Mesenchymal stem cell (in vitro differentiated cells and primary cell): ENCODE results near the gene RPL27A.

Experiments
- DNase-seq: peaks from one replicate; pipeline ENCODE4 v3.0.0-alpha.2; 2013
- H2AFZ ChIP-seq: one replicate; pipeline ENCODE4 v1.6.1; 2013; ENCODE audit warnings: low read depth, mild to moderate bottlenecking, control low read depth, inconsistent platforms, low read length, moderate library complexity
- H2AK5ac ChIP-seq: 2 replicates; pipeline ENCODE4 v1.6.1; 2013; ENCODE audit warnings: low read length, moderate library complexity, mild to moderate bottlenecking, inconsistent platforms; ENCODE audit not compliant: severe bottlenecking
- H2BK120ac ChIP-seq: one replicate; pipeline ENCODE4 v1.6.1; 2013; ENCODE audit warnings: low read depth, mild to moderate bottlenecking, inconsistent platforms, low read length, moderate library complexity
- H2BK12ac ChIP-seq, 2 experiments: one replicate each; pipeline ENCODE4 v1.6.1; 2013; ENCODE audit warnings: inconsistent platforms in 2 of 2, low read length in 2 of 2, mild to moderate bottlenecking in 2 of 2, moderate library complexity in 2 of 2, control low read depth in 1 of 2
- H2BK15ac ChIP-seq: one replicate; pipeline ENCODE4 v1.6.1; 2013; ENCODE audit warnings: mild to moderate bottlenecking, low read depth, inconsistent platforms; ENCODE audit not compliant: poor library complexity, severe bottlenecking
- H2BK5ac ChIP-seq: 2 replicates; pipeline ENCODE4 v1.6.1; 2013; ENCODE audit warnings: low read depth, mild to moderate bottlenecking, low read length, control low read depth, inconsistent platforms; ENCODE audit not compliant: poor library complexity, severe bottlenecking
- H3K14ac ChIP-seq, 2 experiments: one replicate each; pipeline ENCODE4 v1.6.1; 2013; ENCODE audit warnings: inconsistent platforms in 2 of 2, low read length in 2 of 2, control low read depth in 1 of 2, mild to moderate bottlenecking in 1 of 2, moderate library complexity in 1 of 2
- H3K18ac ChIP-seq, 2 experiments: one replicate each; pipeline ENCODE4 v1.6.1; 2013; ENCODE audit warnings: inconsistent platforms in 2 of 2, low read length in 2 of 2, control low read depth in 1 of 2, low read depth in 1 of 2, mild to moderate bottlenecking in 1 of 2
- H3K23ac ChIP-seq, 2 experiments: one replicate each; pipeline ENCODE4 v1.6.1; 2013; ENCODE audit warnings: inconsistent platforms in 2 of 2, low read length in 2 of 2, mild to moderate bottlenecking in 2 of 2, moderate library complexity in 2 of 2, control low read depth in 1 of 2
- H3K27ac ChIP-seq: 2 replicates; pipeline ENCODE4 v1.5.1; 2013; ENCODE audit warnings: mild to moderate bottlenecking, moderate library complexity, low read length, control low read depth, inconsistent platforms; ENCODE audit not compliant: poor library complexity, severe bottlenecking
- H3K27me3 ChIP-seq, 2 experiments: 2 replicates each; pipeline versions ENCODE4 v1.6.1 to v1.7.0; 2013; ENCODE audit warnings: low read length in 2 of 2, mild to moderate bottlenecking in 2 of 2, moderate library complexity in 2 of 2, control low read depth in 1 of 2, inconsistent platforms in 1 of 2; ENCODE audit not compliant: control insufficient read depth in 1 of 2, insufficient read depth in 1 of 2
- H3K36me3 ChIP-seq, 2 experiments: 2 replicates each; pipeline versions ENCODE4 v1.6.1 to v1.7.0; 2013; ENCODE audit warnings: low read length in 2 of 2, control low read depth in 1 of 2, inconsistent platforms in 1 of 2, low read depth in 1 of 2, mild to moderate bottlenecking in 1 of 2; ENCODE audit not compliant: insufficient read depth in 2 of 2, control insufficient read depth in 1 of 2
- H3K4ac ChIP-seq, 2 experiments: one replicate each; pipeline ENCODE4 v1.6.1; 2013; ENCODE audit warnings: inconsistent platforms in 2 of 2, low read length in 2 of 2, mild to moderate bottlenecking in 2 of 2, moderate library complexity in 2 of 2, control low read depth in 1 of 2, low read depth in 1 of 2
- H3K4me1 ChIP-seq: 2 replicates; pipeline ENCODE4 v1.6.1; 2013; ENCODE audit warnings: low read depth, low read length, control low read depth; ENCODE audit not compliant: control insufficient read depth, insufficient read depth
- H3K4me2 ChIP-seq: 2 replicates; pipeline ENCODE4 v1.6.1; 2013; ENCODE audit warnings: low read length, mild to moderate bottlenecking, inconsistent platforms; ENCODE audit not compliant: poor library complexity, severe bottlenecking
- H3K4me3 ChIP-seq, 2 experiments: 2 replicates each; pipeline versions ENCODE4 v1.5.1 to v1.7.0; 2013; ENCODE audit warnings: low read length in 2 of 2, mild to moderate bottlenecking in 2 of 2, control low read depth in 1 of 2, low read depth in 1 of 2; ENCODE audit not compliant: insufficient read depth in 1 of 2
- H3K79me1 ChIP-seq: replicated peaks from 2 replicates; pipeline ENCODE4 v1.6.1; 2013; ENCODE audit warnings: mild to moderate bottlenecking, control low read depth, low read length, inconsistent platforms; ENCODE audit not compliant: poor library complexity, severe bottlenecking
- H3K9ac ChIP-seq: 2 replicates; pipeline ENCODE4 v1.7.0; 2013; ENCODE audit warnings: mild to moderate bottlenecking, low read length, moderate library complexity
- H3K9me3 ChIP-seq: 2 replicates; pipeline ENCODE4 v1.7.0; 2013; ENCODE audit warnings: mild to moderate bottlenecking, low read length; ENCODE audit not compliant: control insufficient read depth
- H4K8ac ChIP-seq: one replicate; pipeline ENCODE4 v1.6.1; 2013; ENCODE audit warnings: inconsistent platforms, mild to moderate bottlenecking, low read length, moderate library complexity
- H4K91ac ChIP-seq: one replicate; pipeline ENCODE4 v1.6.1; 2013; ENCODE audit warnings: mild to moderate bottlenecking, low read length, inconsistent platforms
- WGBS: methylation state at CpG from one replicate; pipeline ENCODE4 v1.1.7; 2013; ENCODE audit warnings: mixed read lengths; 5-methylcytosine and 5-hydroxymethylcytosine counted together

RPL27A gene

DNA sequence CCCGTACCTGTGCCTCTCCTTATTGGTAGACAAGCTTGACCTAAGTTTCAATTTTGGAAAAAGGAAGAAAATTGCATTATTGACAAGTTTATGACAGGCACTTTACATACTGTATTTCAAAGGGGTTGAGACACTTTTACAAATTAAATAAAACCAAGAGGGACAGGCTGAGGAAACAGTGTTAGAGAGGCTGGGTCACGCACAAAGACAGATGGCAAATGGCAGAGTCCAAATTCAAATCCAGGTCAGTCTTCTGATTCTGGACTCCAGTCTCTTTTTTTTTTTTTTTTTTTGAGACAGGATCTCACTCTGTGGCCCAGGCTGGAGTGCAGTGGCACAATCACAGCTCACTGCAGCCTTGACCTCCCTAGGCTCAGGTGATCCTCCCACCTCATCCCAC, 10.2 kb upstream of the RPL27A start:
- H3K27ac ChIP-seq, result peak overlapping the region; percentile 71
- H4K8ac ChIP-seq, result no peak overlapping the region
- no peak overlapping the region for H4K91ac ChIP-seq
- 100% methylated on average over 2 of the region's 2 CpGs for WGBS
- H3K9me3 ChIP-seq, result no peaks in the 10 kb centered on the region
- H3K18ac ChIP-seq, result peak overlapping the region in 1 of 2 experiments; percentile 34
- no peak overlapping the region for H2BK12ac ChIP-seq
- H2AK5ac ChIP-seq, result peak overlapping the region; percentile 37
- no peak overlapping the region for H3K14ac ChIP-seq
- H2BK120ac ChIP-seq, result no peak overlapping the region
- H3K4me2 ChIP-seq, result no peak overlapping the region
- H2AFZ ChIP-seq, result no peak overlapping the region
- H3K79me1 ChIP-seq, result no peaks in the 10 kb centered on the region
- H3K36me3 ChIP-seq, result peaks cover 0 to 11% of the 10 kb centered on the region in 2 experiments
- no peak overlapping the region for H3K23ac ChIP-seq
- no peaks in the 10 kb centered on the region for H3K27me3 ChIP-seq
- no peak overlapping the region for H2BK5ac ChIP-seq
- no peak overlapping the region for H3K4ac ChIP-seq
- H3K9ac ChIP-seq, result peak overlapping the region; percentile 92
- H2BK15ac ChIP-seq, result no peak overlapping the region
- no peak for DNase-seq
- H3K4me1 ChIP-seq, result peaks cover 7% of the 10 kb centered on the region
- no peak overlapping the region for H3K4me3 ChIP-seq

DNA sequence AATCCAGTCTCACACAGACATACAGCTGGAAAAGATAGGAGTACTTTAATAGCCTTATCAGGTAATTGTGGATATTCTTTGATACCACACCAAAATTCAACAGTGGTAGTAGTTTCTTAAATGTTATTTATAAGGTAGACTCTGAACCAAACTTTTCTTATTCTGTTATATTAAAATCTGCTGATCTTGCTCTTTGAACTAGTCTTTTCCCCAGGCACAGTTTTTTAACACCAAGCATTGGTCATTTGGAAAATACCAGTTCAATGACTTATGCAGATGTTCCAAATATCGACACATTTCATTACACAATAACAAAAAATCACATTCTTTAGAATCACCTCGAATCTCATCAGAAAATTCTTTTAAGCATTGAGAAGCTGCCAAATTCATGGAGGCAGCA, 7.7 kb upstream of the RPL27A start:
- H3K4me1 ChIP-seq, result peaks cover 6% of the 10 kb centered on the region
- no peak overlapping the region for H2AFZ ChIP-seq
- no peak overlapping the region for H3K4me2 ChIP-seq
- no peak overlapping the region for H2BK5ac ChIP-seq
- no peak overlapping the region for H3K14ac ChIP-seq
- no peak overlapping the region for H2AK5ac ChIP-seq
- H3K18ac ChIP-seq, result no peak overlapping the region
- H3K36me3 ChIP-seq, result peaks cover 4 to 20% of the 10 kb centered on the region in 2 experiments
- no peak overlapping the region for H3K9ac ChIP-seq
- H4K8ac ChIP-seq, result no peak overlapping the region
- H3K27me3 ChIP-seq, result no peaks in the 10 kb centered on the region
- no peak overlapping the region for H3K4me3 ChIP-seq
- no peaks in the 10 kb centered on the region for H3K9me3 ChIP-seq
- DNase-seq, result no peak
- no peak overlapping the region for H3K27ac ChIP-seq
- H2BK12ac ChIP-seq, result no peak overlapping the region
- H2BK15ac ChIP-seq, result no peak overlapping the region
- no peak overlapping the region for H2BK120ac ChIP-seq
- no peaks in the 10 kb centered on the region for H3K79me1 ChIP-seq
- 93% methylated on average over 2 of the region's 2 CpGs for WGBS
- H3K23ac ChIP-seq, result no peak overlapping the region
- H4K91ac ChIP-seq, result no peak overlapping the region
- no peak overlapping the region for H3K4ac ChIP-seq

- peaks cover 6% of the 10 kb centered on the region for H3K4me1 ChIP-seq
- no peak overlapping the region for H4K8ac ChIP-seq
- H3K14ac ChIP-seq, result no peak overlapping the region
- no peak overlapping the region for H4K91ac ChIP-seq
- 100% methylated on average over 1 of the region's 1 CpG for WGBS
- no peaks in the 10 kb centered on the region for H3K27me3 ChIP-seq
- no peaks in the 10 kb centered on the region for H3K9me3 ChIP-seq
- no peak overlapping the region for H3K4me2 ChIP-seq
- no peak overlapping the region for H2BK15ac ChIP-seq
- no peak overlapping the region for H3K4me3 ChIP-seq
- H2BK5ac ChIP-seq, result no peak overlapping the region
- no peak overlapping the region for H3K23ac ChIP-seq
- H2AK5ac ChIP-seq, result no peak overlapping the region
- no peak overlapping the region for H2BK12ac ChIP-seq
- no peak overlapping the region for H2BK120ac ChIP-seq
- no peak overlapping the region for H2AFZ ChIP-seq
- H3K18ac ChIP-seq, result no peak overlapping the region
- no peak for DNase-seq
- H3K9ac ChIP-seq, result no peak overlapping the region
- H3K79me1 ChIP-seq, result peaks cover under 1% of the 10 kb centered on the region
- no peak overlapping the region for H3K4ac ChIP-seq
- H3K36me3 ChIP-seq, result peaks cover 4 to 30% of the 10 kb centered on the region in 2 experiments
- H3K27ac ChIP-seq, result no peak overlapping the region
Observed at GRCh38 chr11:8676458-8676857, 6.1 kb upstream of the RPL27A start.

- Histone ChIP-seq H2AFZ (no peak overlapping the region), H3K27ac (no peak overlapping the region), H2BK12ac (no peak overlapping the region), H2BK120ac (no peak overlapping the region), H3K23ac (no peak overlapping the region), H2BK15ac (no peak overlapping the region), H3K79me1 (peaks cover 1% of the 10 kb centered on the region), H3K4me2 (no peak overlapping the region), H3K9me3 (no peaks in the 10 kb centered on the region), H3K36me3 (peaks cover 10 to 33% of the 10 kb centered on the region in 2 experiments), H3K4me1 (peaks cover 3% of the 10 kb centered on the region), H3K4me3 (no peak overlapping the region), H2BK5ac (no peak overlapping the region), H4K8ac (no peak overlapping the region), H3K4ac (no peak overlapping the region), H2AK5ac (no peak overlapping the region), H3K18ac (no peak overlapping the region), H3K27me3 (no peaks in the 10 kb centered on the region), H4K91ac (no peak overlapping the region), H3K14ac (no peak overlapping the region), H3K9ac (no peak overlapping the region)
- no peak for DNase-seq
- WGBS, result 100% methylated on average over 1 of the region's 1 CpG
Observed at GRCh38 chr11:8679006-8679405, 3.6 kb upstream of the RPL27A start.
